ENCODE results near the gene PPIL4. TPM values are rescaled to one million over a fixed set of nuclear protein-coding genes. Genes with fewer than 3 reads are reported as not detected.

Gene PPIL4
- total and polyA plus RNA-seq, 2 of the 13 experiments (the other 11 are each of a cell fraction or from before 2014, with no cell fraction given), result 5.5 to 46.0 TPM

GRCh38 chr6:149459761-149460160 lies 86.1 kb downstream of the PPIL4 start:
- Histone ChIP-seq H3K4me2 (ENCODE audit: low read depth, low read length) (no peak overlapping the region), H3K79me2 (ENCODE audit: insufficient read depth, low read length) (no peaks in the 10 kb centered on the region), H3K36me3 (replicated peaks in 1 of 2; ENCODE audit: control insufficient read depth in 1 of 2, insufficient read depth in 2 of 2, low read length in 2 of 2) (no peaks in the 10 kb centered on the region; a peak in 1 of 5 replicates), H3K9ac (ENCODE audit: insufficient read depth, low read depth, low read length) (no peak overlapping the region), H3K4me1 (ENCODE audit: insufficient read depth, low read length) (peaks cover 15% of the 10 kb centered on the region), H2AFZ (ENCODE audit: low read length) (no peak overlapping the region), H3K27ac (ENCODE audit: extremely low read length, insufficient read depth, low read length) (no peak overlapping the region), H3K9me3 (ENCODE audit: low read length) (no peaks in the 10 kb centered on the region), H4K20me1 (ENCODE audit: insufficient read depth, low read length) (no peaks in the 10 kb centered on the region), H3K27me3 (ENCODE audit: control insufficient read depth in 1 of 2, insufficient read depth in 2 of 2, low read length in 2 of 2) (no peaks in the 10 kb centered on the region), H3K4me3 (replicated peaks in 1 of 3; ENCODE audit: insufficient read depth in 1 of 3, low read depth in 2 of 3, low read length in 3 of 3) (no peak overlapping the region)
- DNase-seq (ENCODE audit: low spot score), result no peak
- no peak for ATAC-seq
- FAIRE-seq, result no peak
- ChIA-PET CTCF (ENCODE audit: low intra/inter-chr PET ratio, low total read pairs) (no interaction called here), POLR2A (no interaction called here)
- TF ChIP-seq IKZF1 (IDR thresholded peaks at IDR 0.05) (no peak), GATAD2A (CRISPR knock-in tag; IDR thresholded peaks at IDR 0.05) (no peak), ZNF709 (CRISPR knock-in tag; IDR thresholded peaks at IDR 0.05) (no peak), ZNF407 (CRISPR knock-in tag; IDR thresholded peaks at IDR 0.05; ENCODE audit: not compliant biosample characterization) (no peak), TBP (CRISPR knock-in tag; IDR thresholded peaks at IDR 0.05) (no peak), ZNF703 (CRISPR knock-in tag; IDR thresholded peaks at IDR 0.05; ENCODE audit: borderline replicate concordance) (no peak), ZFP1 (CRISPR knock-in tag; IDR thresholded peaks at IDR 0.05) (no peak), ZFP36L2 (CRISPR knock-in tag; IDR thresholded peaks at IDR 0.05) (no peak), AGO2 (optimal IDR thresholded peaks at IDR 0.05; ENCODE audit: low read depth, low read length) (no peak)
- in situ Hi-C loops (cut with HindIII; ENCODE audit: extremely low pct_ligation_motif_present, low pct_unique_long_range_greater_than_20kb) (no loop called here), intact Hi-C loops (cut with micrococcal nuclease; ENCODE audit: unreplicated experiment) (no loop called here)
- WGBS (ENCODE audit: low lambda C conversion rate), result 78% methylated on average over 5 of the region's 5 CpGs
- no TSS peak for BruUV-seq (replicated peaks)
